ENCODE data around the gene ABCG5.

Gene ABCG5

DNA sequence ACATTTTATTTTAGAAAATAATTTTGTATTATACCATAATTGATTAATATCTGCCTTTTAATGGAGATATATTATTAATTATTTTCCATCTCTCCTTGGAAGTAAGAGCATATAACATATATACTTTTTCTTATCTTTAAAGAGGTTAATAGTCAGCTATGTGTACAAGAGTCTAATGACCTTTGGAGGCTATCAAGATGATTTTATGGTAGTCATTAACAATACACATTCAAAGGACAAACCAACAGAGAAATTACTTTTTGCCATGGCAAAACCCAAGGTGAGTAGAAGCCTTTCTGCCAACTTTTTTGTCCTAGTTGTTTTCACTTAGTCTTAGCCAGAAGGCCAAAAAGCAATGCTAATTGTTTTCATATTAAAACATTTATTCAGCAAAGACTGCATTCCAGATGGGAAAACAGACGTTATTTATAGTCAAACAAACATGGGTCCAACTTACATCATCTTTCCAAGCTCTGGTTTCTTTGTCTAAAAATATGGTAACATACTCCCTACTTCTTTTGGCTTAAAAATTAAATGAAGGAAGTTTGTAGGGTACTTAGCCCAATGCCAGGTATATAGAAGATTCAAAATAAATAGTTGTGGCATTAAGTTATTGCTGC is 74.4 kb downstream of the ABCG5 start:
- H3F3A ChIP-seq (ENCODE audit: insufficient read depth): no peaks in the 10 kb centered on the region
- no peaks in the 10 kb centered on the region for H3K9me2 ChIP-seq (replicated peaks; ENCODE audit: insufficient read depth, low read length)
- no peak for TF ChIP-seq EZH2phosphoT487 (conservative IDR thresholded peaks at IDR 0.05; ENCODE audit: low read length)
- TF ChIP-seq, protein P1, sequence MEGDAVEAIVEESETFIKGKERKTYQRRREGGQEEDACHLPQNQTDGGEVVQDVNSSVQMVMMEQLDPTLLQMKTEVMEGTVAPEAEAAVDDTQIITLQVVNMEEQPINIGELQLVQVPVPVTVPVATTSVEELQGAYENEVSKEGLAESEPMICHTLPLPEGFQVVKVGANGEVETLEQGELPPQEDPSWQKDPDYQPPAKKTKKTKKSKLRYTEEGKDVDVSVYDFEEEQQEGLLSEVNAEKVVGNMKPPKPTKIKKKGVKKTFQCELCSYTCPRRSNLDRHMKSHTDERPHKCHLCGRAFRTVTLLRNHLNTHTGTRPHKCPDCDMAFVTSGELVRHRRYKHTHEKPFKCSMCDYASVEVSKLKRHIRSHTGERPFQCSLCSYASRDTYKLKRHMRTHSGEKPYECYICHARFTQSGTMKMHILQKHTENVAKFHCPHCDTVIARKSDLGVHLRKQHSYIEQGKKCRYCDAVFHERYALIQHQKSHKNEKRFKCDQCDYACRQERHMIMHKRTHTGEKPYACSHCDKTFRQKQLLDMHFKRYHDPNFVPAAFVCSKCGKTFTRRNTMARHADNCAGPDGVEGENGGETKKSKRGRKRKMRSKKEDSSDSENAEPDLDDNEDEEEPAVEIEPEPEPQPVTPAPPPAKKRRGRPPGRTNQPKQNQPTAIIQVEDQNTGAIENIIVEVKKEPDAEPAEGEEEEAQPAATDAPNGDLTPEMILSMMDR (IDR thresholded peaks at IDR 0.05; ENCODE audit: insufficient read depth, low read length, poor library complexity, severe bottlenecking): no peak
- 0 out of 2 replicates have a peak, but pooled peaks cover 3% of the 10 kb centered on the region for H3K27me3 ChIP-seq (ENCODE audit: low read length)
- no peaks in the 10 kb centered on the region for H3K79me2 ChIP-seq (ENCODE audit: insufficient read depth, low read length)
- no peak overlapping the region for H3K4me2 ChIP-seq (ENCODE audit: low read depth, low read length, poor library complexity, severe bottlenecking)
- no peaks in the 10 kb centered on the region for H4K20me1 ChIP-seq (ENCODE audit: low read depth, low read length)
- no peak overlapping the region for H3K4me3 ChIP-seq (ENCODE audit: insufficient read depth, low read length, poor library complexity, severe bottlenecking)
- H3K27ac ChIP-seq (ENCODE audit: low read depth, low read length): no peak overlapping the region
- no peaks in the 10 kb centered on the region for H3K9me3 ChIP-seq (ENCODE audit: insufficient read depth, low read length)
- H2AFZ ChIP-seq (ENCODE audit: low read depth, low read length, severe bottlenecking): no peak overlapping the region
- H3K9ac ChIP-seq (ENCODE audit: low read length): no peak overlapping the region
- H3K36me3 ChIP-seq (ENCODE audit: low read length): no peaks in the 10 kb centered on the region

DNA sequence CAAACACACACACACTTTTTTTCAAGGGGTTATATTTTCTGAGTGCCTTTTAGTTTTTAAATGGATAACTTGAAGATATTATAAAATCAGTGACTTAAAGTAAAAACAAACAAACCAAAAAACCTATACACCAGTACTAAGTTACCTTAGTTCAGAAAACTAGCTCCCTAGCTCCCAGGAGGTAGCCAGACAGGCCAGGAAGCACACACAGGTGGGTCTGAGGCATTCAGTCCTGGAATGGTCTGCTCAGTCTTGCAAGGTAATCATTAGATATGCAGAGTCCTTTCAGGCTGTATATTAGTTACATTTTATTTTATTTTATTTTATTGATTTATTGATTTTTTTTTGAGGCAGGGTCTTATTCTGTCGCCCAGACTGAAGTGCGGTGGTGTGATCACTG is 75.5 kb downstream of the ABCG5 start:
- Histone ChIP-seq H4K20me1 (ENCODE audit: low read depth, low read length) (no peaks in the 10 kb centered on the region), H3K27ac (ENCODE audit: low read depth, low read length) (no peak overlapping the region), H3K9ac (ENCODE audit: low read length) (no peak overlapping the region), H3F3A (ENCODE audit: insufficient read depth) (no peaks in the 10 kb centered on the region), H3K79me2 (ENCODE audit: insufficient read depth, low read length) (no peaks in the 10 kb centered on the region), H3K4me3 (ENCODE audit: insufficient read depth, low read length, poor library complexity, severe bottlenecking) (no peak overlapping the region), H3K4me2 (ENCODE audit: low read depth, low read length, poor library complexity, severe bottlenecking) (no peak overlapping the region), H3K9me3 (ENCODE audit: insufficient read depth, low read length) (no peaks in the 10 kb centered on the region), H2AFZ (ENCODE audit: low read depth, low read length, severe bottlenecking) (no peak overlapping the region), H3K36me3 (ENCODE audit: low read length) (no peaks in the 10 kb centered on the region), H3K9me2 (replicated peaks; ENCODE audit: insufficient read depth, low read length) (no peaks in the 10 kb centered on the region), H3K27me3 (ENCODE audit: low read length) (0 out of 2 replicates have a peak, but pooled peaks cover 3% of the 10 kb centered on the region)
- no peak for TF ChIP-seq EZH2phosphoT487 (conservative IDR thresholded peaks at IDR 0.05; ENCODE audit: low read length)
- TF ChIP-seq, protein P1 (IDR thresholded peaks at IDR 0.05; ENCODE audit: insufficient read depth, low read length, poor library complexity, severe bottlenecking): no peak
